Erythroblast (primary cell): Measurements from ENCODE around the gene SLC25A3.

ENCODE experiments used
- GATA1 ChIP-seq: IDR thresholded peaks from 2 replicates; pipeline ENCODE4 v1.6.1; 2011; ENCODE audit warnings: low read depth, mild to moderate bottlenecking, control low read depth, low read length, moderate library complexity
- POLR2A ChIP-seq: IDR thresholded peaks from 2 replicates; pipeline ENCODE4 v1.6.1; 2011; ENCODE audit warnings: mild to moderate bottlenecking, low read length

DNA sequence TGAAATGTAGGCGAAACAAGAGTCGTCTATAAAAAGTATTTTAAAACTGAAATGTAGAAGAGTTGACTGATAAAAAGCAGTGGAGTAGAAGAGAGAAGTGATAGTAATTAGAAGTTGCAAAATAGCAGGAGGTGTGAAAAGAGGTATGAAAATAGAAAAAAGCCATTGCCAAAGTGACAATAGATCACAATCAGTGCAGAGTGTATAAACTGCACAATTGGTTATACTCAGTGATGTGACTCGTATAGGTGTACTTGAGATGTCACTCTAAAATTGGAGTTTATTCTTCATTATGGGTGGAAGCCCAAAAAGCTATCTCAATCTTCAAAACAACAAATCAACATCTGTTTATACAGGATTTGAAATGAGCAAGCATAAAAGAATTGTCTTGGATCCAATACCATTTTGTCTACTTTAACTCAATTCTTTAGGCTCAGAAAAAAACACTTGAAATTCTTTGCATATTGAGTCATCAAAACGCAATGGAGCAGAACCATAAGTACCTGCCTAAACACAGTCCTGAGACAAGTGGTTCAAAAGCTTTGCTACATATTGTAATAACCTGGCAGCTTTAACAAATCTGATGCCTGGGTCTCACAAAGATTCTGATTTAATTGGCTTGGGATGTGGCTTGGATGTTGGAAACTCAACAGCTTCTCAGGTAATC lies 42.3 kb downstream of the SLC25A3 start:
- no peak for TF ChIP-seq POLR2A
- TF ChIP-seq GATA1: no peak
